RWPE1 (cell line): ENCODE results near the gene HDLBP.

Experiments used
- CTCF ChIA-PET: fragments of 350-600 bp; sonication (Branson Sonifier 250); formaldehyde crosslinking; extraction: SDS; loops from one replicate; lab custom pipeline; 2021; lab: Yijun Ruan, JAX
- POLR2A ChIA-PET: fragments of 400-600 bp; formaldehyde crosslinking; extraction: SDS; loops from one replicate; lab custom pipeline; 2020; ENCODE audit warnings: antibody characterized with exemption; ENCODE audit not compliant: low non-redundant PET; lab: Yijun Ruan, JAX
- DNase-seq: peaks from one replicate; pipeline ENCODE4 v3.0.0; 2012; ENCODE audit warnings: low spot score
- H3K27ac ChIP-seq: fragments of 450-650 bp; 2 replicates; pipeline ENCODE4 v1.5.1; 2017
- CTCF ChIP-seq: fragments of 450-650 bp; conservative IDR thresholded peaks from 2 replicates; pipeline ENCODE4 v1.5.1; 2017; ENCODE audit warnings: low read depth, mild to moderate bottlenecking

Gene HDLBP

DNA sequence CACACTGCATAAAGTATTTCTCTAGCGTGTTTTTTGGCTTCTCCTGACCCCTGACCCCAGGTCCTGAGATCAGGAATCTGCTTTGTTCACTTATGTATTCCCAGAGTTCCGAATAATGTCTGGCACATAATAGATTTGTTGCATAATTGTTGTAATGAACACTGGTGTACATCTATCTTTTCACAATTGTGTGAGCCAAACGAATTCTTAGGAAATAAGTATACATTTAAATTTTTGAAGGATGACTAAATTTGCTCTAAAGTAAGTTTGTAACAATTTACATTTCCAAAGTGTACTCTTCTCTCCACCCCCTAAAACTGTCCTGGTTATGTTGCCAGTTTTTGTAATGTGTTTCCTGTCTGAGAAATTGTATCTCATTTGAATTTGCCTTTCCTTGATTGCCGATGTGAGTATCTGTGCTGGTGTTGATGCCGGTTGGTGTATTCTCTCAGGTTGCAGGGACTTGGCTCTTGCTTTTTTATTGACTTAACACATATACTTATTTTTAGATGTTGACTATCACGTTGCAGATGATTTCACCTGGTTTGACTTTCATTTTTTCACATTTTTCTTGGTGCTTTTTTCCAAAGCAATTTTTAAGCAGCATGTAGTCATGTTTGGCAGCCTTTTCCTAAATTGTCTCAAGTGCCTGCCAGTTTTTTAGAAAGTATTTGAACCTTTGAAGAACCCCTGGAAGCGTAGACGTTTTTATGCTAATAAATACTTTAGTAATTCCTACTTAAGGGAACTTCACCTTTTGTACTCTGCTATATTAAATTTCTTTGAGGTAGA is 24.6 kb upstream of the HDLBP start:
- no peak overlapping the region for H3K27ac ChIP-seq
- no peak for DNase-seq
- no peak for TF ChIP-seq CTCF
- POLR2A ChIA-PET: interaction anchor here (0.6 kb wide), 1 partner anchor 7 kb away, joined by 3 read pairs; no protein-coding TSS in a partner anchor
- CTCF ChIA-PET: no interaction called here

GRCh38 chr2:241334813-241335212 is 19.3 kb upstream of the HDLBP start:
- no peak for DNase-seq
- CTCF ChIA-PET: no interaction called here
- POLR2A ChIA-PET: no interaction called here
- no peak for TF ChIP-seq CTCF
- H3K27ac ChIP-seq: no peak overlapping the region

- TF ChIP-seq CTCF: no peak
- DNase-seq: no peak
- CTCF ChIA-PET: interaction anchor here (0.8 kb wide), 1 partner anchor 15 kb away, joined by 3 read pairs; the partner anchor contains the start of genes HDLBP and SEPTIN2
- POLR2A ChIA-PET: no interaction called here
- H3K27ac ChIP-seq: peak overlapping the region; percentile 51
Measured at GRCh38 chr2:241330616-241330981, 15.1 kb upstream of the HDLBP start.

DNA sequence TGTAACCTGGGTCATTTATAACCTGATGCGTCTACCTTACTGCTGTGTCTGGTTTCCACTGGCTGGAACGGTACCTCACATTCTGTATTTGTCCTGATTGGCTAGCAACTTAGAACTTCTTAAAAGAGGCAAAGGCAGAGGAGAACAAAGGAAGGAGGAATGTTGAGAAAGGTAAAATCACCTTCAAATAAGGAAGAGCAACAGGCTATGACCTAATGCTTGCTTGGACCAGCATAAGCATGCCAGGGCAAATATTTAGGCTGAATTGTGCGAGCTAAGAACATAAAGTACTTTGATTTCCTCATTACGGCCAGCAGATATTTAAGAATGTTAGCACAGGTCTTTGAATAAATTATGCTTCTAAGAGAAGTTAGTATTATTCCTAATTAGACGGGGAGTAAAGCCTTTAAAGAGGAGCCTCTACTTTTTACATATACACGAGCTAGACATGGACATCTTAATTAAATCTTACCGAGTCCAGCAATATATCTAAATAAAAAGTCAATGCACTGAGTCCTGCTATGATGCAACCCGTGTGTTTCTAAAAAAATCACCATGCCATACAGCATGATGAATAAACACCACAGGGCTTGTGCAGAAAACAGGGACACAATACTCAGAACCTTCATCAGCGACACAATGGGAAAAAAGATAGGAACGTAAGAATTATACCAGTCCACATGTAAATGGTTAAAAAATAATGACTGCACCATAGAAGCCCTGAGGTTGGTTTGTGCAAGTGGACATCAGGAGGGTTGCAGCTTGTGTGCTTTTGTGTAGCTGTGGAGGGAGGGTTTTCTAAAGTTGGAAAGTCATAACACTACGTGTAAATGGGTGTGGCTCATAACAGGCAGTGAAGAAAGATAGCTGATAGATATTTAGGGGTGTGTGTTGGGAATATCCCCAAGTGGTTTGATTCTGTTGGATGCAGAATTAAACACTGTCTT is 14.5 kb upstream of the HDLBP start:
- POLR2A ChIA-PET: no interaction called here
- TF ChIP-seq CTCF: no peak
- CTCF ChIA-PET: interaction anchor here (0.7 to 0.8 kb wide), 2 partner anchors 14 to 63 kb away, joined by 3 to 7 read pairs; partner anchors contain the start of genes HDLBP and SEPTIN2
- peak overlapping the region; percentile 85 for H3K27ac ChIP-seq
- no peak for DNase-seq

- H3K27ac ChIP-seq: no peak overlapping the region
- POLR2A ChIA-PET: no interaction called here
- CTCF ChIA-PET: no interaction called here
- TF ChIP-seq CTCF: no peak
- no peak for DNase-seq
Measured at GRCh38 chr2:241325257-241325656, 9.8 kb upstream of the HDLBP start.

DNA sequence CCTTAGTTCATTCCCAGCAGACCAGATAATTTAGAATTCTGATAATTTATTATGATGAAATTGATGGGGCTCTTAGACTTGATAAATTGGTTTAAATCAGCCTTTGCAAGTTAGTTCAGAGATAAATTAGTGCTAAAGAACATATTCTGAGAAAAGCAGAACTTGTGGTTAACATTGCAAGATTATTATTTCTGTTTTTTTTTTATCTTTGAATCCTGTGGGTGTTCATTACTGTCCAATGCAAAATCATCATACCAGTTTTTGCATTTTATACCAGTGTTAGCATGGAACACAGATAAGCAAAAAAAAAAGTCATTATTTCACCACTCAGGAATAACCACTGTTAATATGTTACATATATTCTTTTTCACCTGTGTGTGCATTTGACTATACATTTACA is 9.3 kb upstream of the HDLBP start:
- ChIA-PET CTCF (no interaction called here), POLR2A (no interaction called here)
- TF ChIP-seq CTCF: no peak
- no peak for DNase-seq
- no peak overlapping the region for H3K27ac ChIP-seq
